Loucy (cell line): Measurements from ENCODE around the gene SHB.

ENCODE experiments used
- EZH2phosphoT487 ChIP-seq: fragments of 200-600 bp; IDR thresholded peaks from 2 replicates; pipeline ENCODE4 v1.6.1; 2018; ENCODE audit warnings: antibody characterized with exemption, mild to moderate bottlenecking, moderate library complexity, borderline replicate concordance
- TF ChIP-seq, protein P1 (sequence below): fragments of 200-600 bp; sonication (generic); conservative IDR thresholded peaks from 2 replicates; pipeline ENCODE4 v1.5.1; 2014; ENCODE audit warnings: mild to moderate bottlenecking, antibody characterized with exemption, low read length

DNA sequence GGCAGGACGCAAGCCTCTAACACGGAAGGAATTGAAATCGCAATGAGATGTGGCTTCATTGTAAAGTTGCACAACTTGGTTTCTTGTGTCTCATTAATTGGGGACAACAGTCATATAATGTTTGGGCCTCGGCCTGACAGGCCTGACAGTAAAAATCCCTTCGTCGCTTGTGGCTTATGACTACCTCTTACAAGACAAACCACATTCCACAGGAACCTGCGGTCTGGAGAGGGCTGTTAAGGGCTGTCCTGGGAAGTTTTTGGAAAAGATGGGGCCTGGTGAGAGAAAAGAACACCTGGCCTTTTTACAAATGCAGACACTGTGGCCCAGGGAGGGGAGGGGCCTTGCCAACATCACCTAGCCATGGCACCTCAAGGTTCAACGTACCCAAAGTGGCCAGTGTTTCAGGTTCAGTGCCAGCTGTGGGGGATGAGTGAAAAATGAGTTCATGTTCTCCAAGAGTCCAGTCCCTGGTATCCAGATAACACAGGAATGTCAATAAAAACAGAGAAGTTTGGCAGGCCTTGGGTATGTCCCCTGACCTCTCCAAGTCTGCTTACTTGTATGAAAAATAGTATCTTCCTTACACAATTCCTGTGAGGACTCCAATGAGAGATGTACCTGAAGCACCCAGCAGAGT, 22.2 kb downstream of the SHB start:
- TF ChIP-seq EZH2phosphoT487 = no peak
- TF ChIP-seq, protein P1, sequence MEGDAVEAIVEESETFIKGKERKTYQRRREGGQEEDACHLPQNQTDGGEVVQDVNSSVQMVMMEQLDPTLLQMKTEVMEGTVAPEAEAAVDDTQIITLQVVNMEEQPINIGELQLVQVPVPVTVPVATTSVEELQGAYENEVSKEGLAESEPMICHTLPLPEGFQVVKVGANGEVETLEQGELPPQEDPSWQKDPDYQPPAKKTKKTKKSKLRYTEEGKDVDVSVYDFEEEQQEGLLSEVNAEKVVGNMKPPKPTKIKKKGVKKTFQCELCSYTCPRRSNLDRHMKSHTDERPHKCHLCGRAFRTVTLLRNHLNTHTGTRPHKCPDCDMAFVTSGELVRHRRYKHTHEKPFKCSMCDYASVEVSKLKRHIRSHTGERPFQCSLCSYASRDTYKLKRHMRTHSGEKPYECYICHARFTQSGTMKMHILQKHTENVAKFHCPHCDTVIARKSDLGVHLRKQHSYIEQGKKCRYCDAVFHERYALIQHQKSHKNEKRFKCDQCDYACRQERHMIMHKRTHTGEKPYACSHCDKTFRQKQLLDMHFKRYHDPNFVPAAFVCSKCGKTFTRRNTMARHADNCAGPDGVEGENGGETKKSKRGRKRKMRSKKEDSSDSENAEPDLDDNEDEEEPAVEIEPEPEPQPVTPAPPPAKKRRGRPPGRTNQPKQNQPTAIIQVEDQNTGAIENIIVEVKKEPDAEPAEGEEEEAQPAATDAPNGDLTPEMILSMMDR = no peak
